Stimulated activated CD8-positive, alpha-beta memory T cell treated with anti-CD3 and anti-CD28 coated beads, Interleukin-15, amount 100 ng/mL, for 24 hours (primary cell): ENCODE measurements around the gene TPSAB1.
"Not testable (repeated sequence)": the region's sequence is repeated elsewhere in the genome, so short reads cannot be mapped to it uniquely, and the experiment has no call there.

Experiments used
- DNase-seq: peaks from one replicate; pipeline ENCODE4 v3.0.0-alpha.2; 2020; ENCODE audit warnings: low read depth

TPSAB1 gene

DNA sequence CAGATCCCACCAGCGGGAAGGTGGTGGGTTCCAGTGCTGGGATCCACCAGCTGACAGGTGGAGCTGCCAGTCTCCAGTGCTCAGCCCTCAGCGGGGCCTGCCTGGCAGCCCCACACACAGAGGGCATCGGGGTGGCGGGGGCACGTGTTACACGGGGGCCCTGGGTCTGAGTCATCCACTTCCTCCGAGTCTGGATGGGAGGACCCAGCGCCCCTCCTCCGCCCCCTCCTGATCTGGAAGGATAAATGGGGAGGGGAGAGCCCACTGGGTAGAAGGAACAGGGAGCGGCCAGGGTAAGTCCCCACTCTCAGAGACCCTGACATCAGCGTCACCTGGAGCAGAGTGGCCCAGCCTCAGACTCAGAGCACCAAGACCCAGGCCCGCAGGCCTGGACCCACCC is at the start of gene TPSAB1:
Gene TPSAB1, plus strand, starts transcription at position 270 of the 400 bp plus-strand sequence. CDS start 234 bp downstream, outside the sequence.
- not testable (repeated sequence) for DNase-seq

DNA sequence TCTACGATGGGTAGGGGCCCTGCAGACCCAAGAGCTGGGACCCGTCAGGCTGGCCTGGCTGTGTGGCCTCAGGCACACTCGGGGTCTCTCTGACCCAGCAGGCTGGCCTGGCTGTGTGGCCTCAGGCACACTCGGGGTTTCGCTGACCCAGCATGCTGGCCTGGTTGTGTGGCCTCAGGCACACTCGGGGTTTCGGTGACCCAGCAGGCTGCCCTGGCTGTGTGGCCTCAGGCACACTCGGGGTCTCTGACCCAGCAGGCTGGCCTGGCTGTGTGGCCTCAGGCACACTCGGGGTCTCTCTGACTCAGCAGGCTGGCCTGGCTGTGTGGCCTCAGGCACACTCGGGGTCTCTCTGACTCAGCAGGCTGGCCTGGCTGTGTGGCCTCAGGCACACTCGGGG is 49.7 kb upstream of the TPSAB1 start:
- DNase-seq, result not testable (repeated sequence)

DNA sequence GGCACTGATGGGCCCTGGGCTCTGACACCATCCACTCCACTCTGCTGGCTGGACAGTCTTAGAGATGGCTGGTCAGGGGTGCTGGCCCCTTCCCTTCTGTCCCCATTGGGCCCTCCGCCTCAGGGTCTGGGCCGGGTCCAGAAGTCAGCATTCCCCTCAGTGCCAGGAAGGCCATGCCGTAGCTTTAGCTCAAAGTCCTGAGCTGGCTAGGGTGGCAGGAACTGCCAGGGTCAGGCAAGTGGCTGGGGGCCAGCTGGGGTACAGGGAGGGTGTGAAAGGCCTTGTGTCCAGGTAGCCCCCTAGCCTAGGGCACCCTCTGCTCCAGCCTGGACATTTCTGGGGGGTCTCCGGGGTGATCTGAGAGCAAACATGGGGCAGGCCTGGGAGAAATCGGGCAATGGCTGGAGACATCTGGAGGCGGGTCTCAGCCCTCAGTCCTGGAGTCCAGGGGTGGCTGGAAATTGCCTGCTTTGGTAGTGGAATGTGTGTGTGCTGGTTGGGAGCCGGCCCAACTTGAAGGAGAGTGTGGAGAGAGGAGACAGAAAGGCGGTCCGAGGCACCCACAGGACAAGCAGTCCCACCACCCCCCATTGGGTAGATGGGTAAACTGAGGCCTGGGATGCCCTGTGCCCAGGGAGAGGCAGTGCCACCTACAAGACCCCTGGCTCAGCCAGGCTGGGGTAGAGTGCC is 48.0 kb upstream of the TPSAB1 start:
- DNase-seq, result no peak

DNA sequence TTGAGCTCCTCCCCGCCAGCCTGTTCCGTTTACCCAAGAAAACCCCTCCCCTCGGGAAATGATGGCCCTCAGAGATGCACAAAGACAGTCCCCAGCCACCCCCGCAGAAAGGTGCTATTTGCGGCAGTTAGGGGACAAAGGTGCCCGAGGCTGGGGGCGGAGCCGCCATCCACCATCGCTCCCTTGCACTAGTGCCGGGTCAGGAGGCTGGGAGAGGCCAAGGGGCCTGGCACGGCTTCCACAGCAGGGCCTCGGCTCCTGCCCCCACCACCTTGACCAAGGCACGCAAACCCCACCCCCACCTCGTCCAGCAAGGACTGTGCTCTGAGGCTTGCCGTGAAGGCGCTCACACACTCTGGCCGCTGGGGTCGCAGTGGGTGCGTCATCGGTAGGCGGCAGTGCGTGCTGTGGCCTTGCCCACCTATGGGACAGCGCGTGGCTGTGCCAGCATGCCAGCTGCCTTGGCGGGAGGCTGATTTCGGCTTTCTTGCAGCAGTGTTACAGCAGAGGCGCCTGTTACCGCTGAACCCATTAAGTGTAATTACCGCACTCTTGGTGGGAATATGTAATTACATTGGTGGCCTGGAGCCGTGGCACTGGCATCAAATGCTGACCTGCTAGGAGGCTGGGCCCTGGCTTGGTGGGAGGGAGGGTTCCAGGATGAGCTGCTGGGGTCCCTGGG is 47.2 kb upstream of the TPSAB1 start:
- no peak for DNase-seq

DNA sequence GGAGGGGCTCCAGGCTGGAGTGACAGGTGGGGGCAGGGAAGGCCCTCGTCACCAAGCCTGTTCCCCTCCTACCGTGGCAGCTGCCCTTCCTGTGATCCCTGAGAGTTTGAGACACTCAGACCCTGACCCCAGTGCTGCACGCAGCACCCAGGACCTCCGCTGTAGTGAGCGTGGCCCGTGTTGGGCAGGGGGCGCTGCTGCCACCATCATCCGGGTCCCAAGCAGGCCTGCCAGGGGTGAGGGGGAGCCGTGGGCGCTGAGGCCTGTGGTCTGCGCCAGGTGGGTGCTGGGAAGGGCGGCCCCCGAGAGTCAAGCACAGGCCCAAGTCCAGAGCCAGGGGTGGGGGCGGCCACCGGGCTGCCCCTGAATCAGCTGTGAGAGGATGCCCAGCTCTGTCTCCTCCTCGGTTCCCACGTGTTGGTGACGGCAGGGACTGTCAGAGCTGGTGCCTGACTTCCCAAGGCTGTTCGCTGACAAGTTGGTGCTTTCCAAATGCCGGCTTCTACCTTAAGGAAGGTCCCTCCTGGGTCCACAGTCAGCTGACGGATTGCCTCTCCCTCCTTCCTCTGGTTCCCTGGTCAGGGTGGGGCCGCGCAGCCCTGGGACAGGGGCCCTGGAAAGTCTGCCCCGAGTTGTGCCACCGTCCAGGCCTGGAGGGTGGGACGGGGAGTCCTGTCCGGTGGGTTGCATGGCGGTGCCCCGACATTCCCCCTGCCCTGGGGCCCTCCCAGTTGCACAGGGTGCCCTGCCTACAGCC is 46.5 kb upstream of the TPSAB1 start:
- DNase-seq, result no peak

DNA sequence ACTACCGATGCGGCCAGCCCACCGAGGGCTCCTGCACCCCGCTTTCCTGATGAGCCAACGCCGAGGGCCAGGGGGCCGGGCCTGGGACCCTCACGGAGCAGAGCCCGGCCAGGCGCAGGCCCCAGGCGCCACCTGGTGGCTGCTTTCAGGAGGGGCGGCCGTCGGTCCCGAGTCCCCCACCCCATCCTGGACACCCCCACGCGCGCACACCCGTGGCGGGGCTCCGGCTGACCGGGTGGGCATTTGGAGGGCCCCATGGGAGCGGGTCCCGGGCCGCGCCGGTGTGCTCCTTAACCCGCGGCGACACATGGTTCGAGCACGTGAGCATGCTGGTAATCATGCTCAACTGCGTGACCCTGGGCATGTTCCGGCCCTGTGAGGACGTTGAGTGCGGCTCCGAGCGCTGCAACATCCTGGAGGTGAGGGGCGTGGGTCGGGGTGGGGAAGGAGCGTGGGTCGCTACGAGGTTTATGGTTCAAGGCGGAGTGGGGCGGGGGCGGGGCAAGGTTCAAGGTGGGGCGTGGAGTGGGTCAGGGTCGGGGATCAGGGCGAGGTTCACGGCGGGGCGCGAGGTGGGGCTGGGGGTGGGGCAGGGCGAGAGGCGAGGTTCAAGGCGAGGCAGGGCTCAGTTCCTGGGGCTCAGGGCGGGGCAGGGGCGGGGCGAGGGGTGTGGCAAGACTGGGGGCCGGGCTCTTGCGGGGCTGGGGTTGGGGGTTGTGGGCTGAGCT is 45.7 kb upstream of the TPSAB1 start:
- no peak for DNase-seq

DNA sequence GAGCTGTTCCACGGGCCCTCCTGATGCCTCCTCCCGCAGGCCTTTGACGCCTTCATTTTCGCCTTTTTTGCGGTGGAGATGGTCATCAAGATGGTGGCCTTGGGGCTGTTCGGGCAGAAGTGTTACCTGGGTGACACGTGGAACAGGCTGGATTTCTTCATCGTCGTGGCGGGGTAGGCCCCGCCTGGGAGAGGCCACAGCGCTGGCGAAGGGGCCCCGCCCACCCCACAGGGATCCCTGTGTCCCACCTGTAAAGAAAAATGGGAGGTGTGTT is 45.2 kb upstream of the TPSAB1 start:
- no peak for DNase-seq

DNA sequence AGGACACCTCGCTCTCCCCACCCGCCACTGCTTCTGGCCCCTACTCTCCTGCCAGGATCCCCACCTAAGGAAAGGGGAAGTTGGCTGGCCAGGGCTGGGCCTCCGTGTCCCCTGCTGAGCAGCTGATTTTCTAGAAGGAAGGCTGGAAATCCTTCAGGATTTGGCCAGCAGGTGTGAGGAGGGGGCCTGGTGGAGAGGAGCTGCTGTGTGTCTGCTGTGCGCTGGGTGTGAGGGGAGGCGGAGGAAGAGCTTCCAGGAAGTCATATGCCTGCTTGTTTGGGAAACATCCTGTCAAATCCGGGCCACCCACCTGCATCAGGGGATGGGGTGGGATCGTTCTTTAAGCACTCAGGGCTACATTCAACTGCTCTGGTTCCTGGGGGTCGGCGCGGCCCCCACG is 44.0 kb upstream of the TPSAB1 start:
- no peak for DNase-seq

DNA sequence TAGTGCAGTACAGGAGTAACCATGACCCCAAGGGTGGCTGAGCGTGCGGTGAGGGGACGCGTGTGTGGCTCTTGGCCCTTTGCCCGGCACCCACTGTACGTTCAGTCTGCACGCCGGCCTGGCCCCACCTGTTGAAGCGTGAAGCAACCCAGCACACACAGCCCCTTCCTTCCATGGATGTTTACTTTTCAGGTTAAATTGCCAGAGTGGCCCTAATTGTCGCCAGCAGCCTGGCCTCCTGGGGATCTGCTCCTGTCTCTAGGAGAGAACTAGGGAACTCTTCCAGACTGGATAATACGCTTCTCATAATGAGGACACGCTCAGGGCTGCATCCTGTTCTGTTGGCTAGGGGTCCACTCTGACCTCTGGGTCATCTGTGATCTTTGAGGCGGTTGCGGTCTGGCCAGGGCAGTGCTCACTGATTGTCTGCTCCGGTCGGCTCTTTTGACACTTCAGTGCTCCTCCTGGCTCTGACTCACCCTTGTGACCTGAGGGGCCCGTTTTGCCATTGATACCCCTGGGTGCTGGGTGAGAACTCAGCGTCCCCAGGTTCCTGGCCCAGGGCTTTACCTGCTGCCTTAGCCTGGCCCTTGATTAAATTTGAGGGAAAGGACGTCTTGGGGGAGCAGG is 43.2 kb upstream of the TPSAB1 start:
- DNase-seq, result no peak

DNA sequence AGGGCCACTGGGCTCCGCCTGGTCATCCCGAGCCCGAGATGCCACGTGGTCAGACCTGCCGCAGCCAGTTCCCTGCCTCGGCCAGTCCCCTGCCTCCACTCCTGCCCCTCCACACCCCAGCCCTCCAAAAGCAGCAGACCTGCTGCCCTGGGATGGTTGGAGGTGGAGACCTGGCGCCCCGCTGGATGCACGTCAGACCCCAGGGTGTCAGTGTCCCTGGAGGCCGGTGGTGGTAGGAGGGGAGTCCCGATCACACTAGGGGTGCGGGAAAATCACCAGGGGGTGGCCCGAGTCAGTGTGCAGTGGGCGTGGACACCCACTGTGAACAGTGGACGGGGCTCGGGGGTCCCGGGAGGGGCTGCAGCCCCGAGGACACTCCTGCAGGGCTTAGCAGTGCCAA is 42.3 kb upstream of the TPSAB1 start:
- DNase-seq, result no peak

DNA sequence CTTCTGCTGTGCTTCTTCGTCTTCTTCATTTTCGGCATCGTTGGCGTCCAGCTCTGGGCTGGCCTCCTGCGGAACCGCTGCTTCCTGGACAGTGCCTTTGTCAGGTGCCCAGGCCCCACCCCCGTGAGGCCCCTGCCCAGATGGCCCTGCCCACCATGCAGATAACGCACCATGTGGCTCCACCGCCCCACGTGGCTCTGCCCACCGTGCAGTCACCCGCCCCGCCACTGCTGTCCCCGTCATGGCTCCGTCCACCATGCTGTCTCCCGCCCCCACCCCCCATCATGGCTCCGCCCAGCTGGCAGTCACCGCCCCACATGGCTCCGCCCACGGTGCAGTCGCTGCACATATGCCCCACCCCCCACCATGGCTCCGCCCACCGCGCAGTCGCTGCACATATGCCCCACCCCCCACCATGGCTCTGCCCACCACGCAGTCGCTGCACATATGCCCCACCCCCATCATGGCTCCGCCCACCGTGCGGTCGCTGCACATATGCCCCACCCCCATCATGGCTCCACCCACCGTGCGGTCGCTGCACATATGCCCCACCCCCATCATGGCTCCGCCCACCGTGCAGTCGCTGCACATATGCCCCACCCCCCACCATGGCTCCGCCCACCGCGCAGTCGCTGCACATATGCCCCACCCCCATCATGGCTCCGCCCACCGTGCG is 41.7 kb upstream of the TPSAB1 start:
- DNase-seq, result not testable (repeated sequence)

DNA sequence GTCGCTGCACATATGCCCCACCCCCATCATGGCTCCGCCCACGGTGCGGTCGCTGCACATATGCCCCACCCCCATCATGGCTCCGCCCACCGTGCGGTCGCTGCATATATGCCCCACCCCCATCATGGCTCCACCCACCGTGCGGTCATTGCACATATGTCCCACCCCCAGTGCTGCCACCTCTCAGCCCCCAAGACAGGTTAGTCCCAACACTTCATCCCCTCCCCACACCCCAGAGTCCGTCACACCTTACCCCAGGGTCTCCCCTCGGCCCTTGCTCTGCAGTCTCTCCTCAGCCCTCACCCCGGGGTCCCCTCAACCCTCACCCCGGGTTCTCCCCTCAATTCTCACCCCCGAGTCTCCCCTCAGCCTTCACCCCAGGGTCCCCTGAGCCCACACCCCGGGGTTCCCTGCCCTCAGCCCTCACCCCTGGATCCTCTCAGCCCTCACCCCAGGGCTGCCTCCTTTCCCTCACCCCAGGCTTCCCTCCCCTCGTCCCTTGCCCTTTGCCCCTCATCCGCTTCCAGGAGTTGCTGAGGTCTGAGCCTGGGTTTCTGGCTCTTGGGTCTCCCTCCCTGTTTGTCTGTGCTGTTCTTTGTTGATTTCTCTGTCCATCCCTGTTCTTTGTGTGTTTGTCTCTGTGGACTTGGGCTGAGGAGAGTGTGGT is 41.0 kb upstream of the TPSAB1 start:
- DNase-seq, result no peak

DNA sequence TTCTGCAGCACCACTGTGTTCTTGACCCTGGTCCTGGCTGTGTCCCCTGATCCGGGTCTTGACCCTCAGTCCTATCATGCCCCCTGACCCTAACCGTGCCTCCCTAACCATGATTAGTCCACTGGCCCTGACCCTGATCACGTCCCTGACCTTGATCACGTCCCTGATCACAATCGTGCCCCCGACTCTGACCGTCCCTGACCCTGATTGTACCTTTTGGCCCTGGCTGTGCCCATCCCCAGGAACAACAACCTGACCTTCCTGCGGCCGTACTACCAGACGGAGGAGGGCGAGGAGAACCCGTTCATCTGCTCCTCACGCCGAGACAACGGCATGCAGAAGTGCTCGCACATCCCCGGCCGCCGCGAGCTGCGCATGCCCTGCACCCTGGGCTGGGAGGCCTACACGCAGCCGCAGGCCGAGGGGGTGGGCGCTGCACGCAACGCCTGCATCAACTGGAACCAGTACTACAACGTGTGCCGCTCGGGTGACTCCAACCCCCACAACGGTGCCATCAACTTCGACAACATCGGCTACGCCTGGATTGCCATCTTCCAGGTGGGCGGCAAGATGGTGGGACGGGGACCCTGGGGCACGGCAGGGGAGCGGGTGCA is 40.4 kb upstream of the TPSAB1 start:
- DNase-seq, result no peak

DNA sequence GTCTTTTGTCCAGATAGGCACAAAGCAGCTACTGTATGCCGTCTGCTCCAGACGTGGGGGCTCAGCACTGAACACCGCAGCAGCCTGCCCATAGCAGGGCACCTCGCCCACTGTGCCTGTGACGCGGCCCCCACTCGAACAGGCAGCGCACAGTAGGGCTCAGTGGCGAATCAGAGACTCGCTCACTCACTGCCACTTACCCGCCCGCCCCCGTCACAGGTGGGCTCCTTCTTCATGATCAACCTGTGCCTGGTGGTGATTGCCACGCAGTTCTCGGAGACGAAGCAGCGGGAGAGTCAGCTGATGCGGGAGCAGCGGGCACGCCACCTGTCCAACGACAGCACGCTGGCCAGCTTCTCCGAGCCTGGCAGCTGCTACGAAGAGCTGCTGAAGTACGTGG is 39.1 kb upstream of the TPSAB1 start:
- DNase-seq, result no peak

DNA sequence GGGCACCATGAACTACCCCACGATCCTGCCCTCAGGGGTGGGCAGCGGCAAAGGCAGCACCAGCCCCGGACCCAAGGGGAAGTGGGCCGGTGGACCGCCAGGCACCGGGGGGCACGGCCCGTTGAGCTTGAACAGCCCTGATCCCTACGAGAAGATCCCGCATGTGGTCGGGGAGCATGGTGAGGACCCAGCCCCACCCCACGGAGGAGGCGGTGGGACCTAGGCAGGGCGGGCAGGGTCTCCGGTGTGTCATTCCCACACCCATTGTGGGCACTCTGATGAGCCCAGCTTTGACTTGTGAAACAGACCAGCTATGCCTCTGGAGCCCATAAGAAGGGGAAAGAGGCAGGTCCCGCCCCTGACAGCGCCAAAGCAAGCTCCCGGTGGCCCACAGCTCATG is 38.2 kb upstream of the TPSAB1 start:
- no peak for DNase-seq

DNA sequence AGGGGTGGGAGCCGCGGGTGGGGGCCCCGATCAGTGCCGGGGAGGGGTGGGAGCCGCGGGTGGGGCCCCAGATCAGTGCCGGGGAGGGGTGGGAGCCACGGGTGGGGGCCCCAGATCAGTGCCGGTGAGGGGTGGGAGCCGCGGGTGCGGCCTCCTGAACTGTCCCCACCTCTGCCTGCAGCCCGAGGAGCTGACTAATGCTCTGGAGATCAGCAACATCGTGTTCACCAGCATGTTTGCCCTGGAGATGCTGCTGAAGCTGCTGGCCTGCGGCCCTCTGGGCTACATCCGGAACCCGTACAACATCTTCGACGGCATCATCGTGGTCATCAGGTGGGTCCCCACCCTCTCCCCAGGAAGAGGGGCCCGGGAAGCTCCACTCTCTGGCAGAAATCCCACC is 35.6 kb upstream of the TPSAB1 start:
- no peak for DNase-seq

DNA sequence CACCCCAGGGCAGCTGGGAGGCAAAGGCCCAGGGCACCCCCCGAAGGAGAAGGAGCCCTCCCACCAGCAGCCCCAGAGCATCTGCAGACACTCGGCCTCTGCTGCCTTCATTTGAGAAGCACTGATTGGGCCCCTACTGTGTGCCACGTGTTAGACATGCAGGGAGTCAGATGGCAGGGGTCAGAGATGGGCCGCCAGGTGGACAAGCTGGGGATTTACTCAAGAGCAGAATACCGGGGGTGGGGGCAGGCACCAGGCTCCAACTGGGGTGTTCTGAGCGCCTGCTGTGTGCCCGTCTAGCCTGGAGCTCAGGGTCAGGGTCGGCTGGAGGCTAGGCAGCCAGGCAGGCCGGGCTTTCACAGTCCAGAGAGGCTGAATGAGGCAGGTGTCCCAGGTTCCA is 34.2 kb upstream of the TPSAB1 start:
- DNase-seq, result no peak

DNA sequence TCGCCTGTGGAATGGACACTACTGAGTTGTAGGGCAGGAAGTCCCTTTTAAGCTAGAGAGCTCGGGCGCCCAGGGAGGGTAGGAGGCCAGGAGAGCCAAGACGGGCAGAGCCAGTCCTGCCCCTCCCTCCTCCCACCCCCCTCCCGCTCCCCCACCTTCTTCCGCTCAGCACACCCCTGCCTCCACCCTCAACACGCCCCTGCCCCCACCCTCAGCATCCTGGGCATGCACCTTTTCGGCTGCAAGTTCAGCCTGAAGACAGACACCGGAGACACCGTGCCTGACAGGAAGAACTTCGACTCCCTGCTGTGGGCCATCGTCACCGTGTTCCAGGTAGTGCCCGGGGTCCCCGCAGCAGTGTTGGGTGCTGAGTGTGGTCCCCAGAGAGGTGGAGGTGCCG is 33.7 kb upstream of the TPSAB1 start:
- no peak for DNase-seq

DNA sequence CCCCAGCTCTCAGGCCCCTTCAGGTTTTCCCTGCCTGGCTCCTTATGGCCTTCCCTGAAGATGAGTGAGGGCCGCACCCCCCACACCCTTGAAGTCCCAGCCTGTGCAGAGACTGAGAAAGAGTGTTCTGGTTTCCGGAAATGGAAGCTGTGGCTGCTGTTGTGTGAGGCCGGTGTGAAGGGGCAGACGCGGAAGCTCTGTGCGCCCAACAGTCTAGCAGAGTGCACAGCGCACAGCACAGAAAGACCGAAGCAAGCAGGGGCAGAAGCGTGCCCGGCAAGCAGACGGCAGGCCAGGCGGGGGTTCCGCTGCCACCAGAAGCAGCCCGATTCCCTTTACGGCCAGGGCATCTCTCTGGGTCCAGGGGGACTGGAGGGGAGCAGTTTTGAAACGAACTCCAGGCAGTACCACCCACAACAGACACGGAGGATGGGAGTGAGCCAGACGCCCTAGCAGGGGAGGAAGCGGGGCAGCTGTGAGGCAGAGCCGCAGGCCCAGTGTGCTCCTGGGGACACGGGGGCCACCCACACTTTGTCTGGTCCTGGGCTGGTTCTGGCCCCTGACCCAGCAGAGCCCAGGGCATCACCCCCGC is 32.2 kb upstream of the TPSAB1 start:
- DNase-seq, result no peak

DNA sequence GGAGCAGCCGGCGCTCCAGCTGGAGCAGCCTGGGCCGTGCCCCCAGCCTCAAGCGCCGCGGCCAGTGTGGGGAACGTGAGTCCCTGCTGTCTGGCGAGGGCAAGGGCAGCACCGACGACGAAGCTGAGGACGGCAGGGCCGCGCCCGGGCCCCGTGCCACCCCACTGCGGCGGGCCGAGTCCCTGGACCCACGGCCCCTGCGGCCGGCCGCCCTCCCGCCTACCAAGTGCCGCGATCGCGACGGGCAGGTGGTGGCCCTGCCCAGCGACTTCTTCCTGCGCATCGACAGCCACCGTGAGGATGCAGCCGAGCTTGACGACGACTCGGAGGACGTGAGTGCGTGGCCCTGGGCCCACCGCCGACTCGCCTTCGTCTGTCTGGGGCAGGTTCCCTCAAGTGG is 31.4 kb upstream of the TPSAB1 start:
- no peak for DNase-seq
